Stimulated activated naive CD4-positive, alpha-beta T cell treated with Interleukin-2 at 50 U/mL for 16 hours (primary cell): ENCODE results near the gene ADAMTSL1.
"Not testable (repeated sequence)": the region's sequence is repeated elsewhere in the genome, so short reads cannot be mapped to it uniquely, and the experiment has no call there.

Experiments
- DNase-seq: peaks from one replicate; lab custom pipeline; 2025; lab: John Stamatoyannopoulos, UW

ADAMTSL1 gene

DNA sequence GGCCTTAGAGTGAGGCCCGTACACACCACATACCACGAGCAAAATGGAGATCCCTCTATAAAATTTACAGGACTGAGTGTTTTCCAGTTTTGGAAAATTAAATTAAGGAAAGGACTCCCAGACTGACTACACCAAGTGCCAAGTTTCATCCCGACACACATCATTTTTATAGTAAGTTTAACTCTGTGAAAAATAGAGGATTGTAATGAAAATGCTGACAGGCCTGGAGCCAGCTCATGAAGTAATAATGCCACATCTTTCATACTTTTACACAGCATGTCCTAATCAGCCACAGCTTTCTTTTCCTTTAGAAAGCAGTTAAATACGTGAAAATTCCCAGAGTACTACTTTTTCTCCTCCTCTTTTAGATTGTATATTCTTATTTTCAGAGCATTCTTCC, 389.8 kb downstream of the ADAMTSL1 start:
- DNase-seq, result no peak

DNA sequence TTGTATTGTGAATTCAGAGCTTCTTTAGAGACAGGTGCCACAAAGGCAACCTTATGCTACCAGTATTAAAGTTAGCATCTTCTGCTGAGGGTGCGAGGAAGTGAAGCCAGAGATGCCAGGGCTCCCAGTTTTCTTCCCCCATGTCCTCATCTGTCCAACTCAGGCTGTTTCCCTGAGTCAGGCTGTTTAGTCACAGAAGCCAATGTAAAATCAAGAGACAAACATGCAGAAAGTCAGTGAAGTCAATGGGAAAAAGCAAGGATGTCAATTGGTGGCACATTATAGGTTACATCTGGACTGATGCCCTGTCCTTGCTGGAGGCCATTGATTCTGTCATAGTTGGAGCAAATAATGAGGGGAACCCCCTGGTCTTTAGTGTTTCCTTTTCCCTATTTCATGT, 390.6 kb downstream of the ADAMTSL1 start:
- DNase-seq, result no peak

GRCh38 chr9:18865542-18865941, 391.6 kb downstream of the ADAMTSL1 start:
- DNase-seq, result no peak

DNA sequence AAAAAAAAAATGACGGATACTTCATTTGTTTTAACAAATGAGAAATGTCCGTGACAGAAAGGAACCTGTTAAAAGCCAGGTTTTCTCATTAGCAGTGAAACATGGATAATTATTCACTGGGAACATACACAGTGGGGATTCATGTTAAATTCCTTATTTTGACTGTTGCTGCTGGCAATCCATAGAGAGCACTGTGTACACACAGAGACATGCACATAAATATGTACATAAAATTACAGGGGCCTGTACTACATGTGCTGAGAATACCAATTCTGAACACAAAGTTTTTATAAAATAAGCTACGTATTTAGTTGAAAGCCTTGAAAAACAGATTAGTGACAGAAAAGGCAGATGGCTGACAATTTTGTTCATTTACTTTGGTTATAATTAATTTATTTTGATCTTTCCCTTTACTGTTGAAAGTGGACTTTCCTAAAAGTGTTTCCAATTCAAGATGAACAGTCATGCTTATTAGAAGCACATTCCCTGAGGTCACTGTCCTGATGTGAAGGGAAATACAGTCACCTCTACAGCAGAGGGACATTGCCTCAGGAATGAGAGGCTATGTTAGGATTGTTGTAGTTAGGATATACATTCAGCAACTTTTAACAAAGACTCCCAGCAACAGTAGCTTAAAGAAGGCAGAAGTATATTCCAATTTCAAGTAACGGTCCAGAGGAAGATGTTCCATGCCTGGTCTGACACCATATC, 392.3 kb downstream of the ADAMTSL1 start:
- DNase-seq, result no peak

- DNase-seq, result no peak
These were observed 395.8 kb downstream of the ADAMTSL1 start for GRCh38 chr9:18869725-18870124.

- no peak for DNase-seq
These were observed 400.1 kb downstream of the ADAMTSL1 start for GRCh38 chr9:18874069-18874468.

GRCh38 chr9:18874990-18875389, 401.0 kb downstream of the ADAMTSL1 start:
- not testable (repeated sequence) for DNase-seq

DNA sequence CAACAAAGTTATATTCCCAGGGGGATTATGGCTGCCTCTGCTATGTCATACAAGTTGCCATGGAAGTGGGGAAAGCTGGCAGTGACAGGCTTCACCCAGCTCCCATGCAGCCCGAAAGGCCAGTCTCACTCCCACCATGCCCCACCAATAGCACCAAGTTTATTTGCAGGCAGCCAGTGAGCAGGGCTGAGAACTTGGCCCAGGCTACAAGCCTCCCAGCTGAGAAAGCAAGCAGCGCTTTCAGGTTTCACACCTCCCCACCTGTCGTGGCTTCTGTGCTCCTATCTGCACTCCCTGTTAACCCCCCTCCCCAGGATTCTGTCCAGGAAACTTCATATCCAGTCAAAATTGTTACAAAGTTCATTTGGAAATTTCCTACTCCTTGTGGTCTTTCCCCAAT, 404.0 kb downstream of the ADAMTSL1 start:
- no peak for DNase-seq

DNA sequence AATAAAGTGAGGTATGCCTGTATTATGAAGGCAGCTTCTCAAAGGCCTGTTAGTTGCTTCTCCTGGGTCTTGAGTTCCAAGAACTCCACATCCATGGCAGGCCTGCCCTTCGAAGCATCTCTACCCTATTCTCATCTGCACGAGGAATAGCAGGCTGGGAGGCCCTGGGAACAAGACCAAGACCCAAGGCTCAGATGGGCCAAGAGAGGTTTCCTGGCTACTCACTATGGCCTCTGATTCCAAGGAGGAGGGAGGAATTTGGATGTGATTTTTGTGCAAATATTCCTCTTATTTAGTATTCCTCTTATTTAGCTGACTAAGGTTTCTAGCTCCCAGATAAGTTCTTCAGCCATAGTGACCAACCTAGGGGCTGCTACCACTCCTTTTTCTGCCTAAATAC, 407.8 kb downstream of the ADAMTSL1 start:
- no peak for DNase-seq

DNA sequence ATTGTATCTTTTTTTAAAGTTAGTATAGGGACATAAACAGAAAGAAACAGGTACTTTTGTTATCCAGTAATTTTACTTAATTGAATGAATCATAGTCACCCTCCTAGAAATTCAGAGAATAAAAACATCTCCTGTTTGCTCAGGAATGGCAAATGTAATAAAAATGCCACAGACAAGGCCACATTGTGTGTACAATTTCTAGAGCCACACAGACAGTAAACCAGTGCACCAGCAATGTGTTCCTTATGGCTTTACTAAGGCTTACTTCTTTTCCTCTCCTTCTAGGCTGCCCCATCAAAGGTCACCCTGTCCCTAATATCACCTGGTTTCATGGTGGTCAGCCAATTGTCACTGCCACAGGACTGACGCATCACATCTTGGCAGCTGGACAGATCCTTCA, 413.6 kb downstream of the ADAMTSL1 start:
- DNase-seq, result no peak

GRCh38 chr9:18888290-18888689, 414.3 kb downstream of the ADAMTSL1 start:
- no peak for DNase-seq

DNA sequence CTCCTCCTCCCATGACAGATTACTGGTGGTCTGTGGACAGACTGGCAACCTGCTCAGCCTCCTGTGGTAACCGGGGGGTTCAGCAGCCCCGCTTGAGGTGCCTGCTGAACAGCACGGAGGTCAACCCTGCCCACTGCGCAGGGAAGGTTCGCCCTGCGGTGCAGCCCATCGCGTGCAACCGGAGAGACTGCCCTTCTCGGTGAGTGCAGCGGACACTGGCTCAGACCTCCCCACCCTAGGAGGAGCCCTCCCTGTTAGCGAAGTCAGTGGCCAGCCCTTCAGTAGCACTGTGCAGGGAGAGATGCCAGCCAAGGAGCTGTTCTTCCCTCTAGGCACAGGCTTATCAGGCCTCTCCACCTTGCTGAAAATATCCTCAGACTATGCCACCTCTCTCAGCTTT, 415.6 kb downstream of the ADAMTSL1 start:
- no peak for DNase-seq

DNA sequence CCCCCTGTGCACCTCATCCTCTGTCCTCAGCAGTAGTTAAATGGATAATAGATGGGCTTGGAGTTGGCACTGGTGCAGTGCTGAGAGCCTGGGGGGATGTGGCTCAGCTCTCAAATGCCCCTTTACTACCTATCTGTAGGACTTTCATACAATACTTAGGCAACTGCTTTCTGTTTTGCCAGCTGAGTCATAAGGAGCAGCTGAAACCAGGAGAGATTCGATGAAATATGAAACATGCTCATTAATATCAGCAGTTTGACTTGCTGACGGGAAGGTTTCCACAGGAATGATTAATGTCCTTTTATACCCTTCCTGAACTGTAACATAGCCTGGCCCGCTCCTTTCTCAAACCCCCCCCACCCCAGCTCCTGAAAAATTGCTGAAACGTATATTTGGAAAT, 416.4 kb downstream of the ADAMTSL1 start:
- no peak for DNase-seq

DNA sequence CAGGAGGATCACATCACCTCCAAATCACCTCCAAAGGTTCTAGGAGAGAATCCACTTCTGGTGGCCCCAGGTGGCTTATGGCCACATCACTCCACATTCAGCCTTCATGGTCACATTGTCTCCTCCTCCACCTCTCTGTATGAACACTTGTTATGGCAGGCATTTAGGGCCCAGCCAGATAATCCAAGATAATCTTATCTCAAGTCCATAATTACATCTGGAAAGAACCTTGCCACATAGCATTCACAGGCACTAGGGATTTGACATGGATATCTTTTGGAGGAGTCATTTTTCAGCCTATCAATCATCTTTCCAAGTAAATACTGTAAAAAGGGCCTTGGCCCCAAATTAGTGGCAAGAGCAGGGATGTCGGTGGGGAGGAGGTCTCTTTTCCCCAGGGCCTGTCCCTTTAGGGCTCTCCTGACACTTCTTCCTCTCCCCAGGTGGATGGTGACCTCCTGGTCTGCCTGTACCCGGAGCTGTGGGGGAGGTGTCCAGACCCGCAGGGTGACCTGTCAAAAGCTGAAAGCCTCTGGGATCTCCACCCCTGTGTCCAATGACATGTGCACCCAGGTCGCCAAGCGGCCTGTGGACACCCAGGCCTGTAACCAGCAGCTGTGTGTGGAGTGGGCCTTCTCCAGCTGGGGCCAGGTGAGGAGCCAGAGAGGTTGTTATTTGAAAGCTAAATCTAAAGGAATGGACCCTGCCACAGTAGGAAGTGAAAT, 418.2 kb downstream of the ADAMTSL1 start:
- no peak for DNase-seq

DNA sequence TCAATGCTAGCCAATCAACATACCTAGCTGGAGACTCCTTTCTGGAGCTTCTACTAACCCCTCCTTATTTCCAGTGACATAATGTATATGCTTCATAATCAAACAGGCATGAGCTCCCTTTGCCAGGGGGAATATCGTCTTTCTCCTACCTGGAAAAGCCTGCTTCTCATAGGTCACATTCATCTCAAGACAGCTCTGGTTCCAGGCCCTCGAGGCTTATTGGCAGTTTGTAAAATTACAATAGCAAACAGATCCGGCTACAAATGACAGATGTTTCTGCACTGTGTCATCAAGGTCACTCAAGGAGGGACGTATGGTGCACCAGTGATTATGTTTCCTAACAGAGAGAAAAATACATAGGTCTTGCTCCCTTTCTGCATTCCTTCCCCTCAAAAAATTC, 419.1 kb downstream of the ADAMTSL1 start:
- no peak for DNase-seq

GRCh38 chr9:18893491-18893890, 419.5 kb downstream of the ADAMTSL1 start:
- no peak for DNase-seq

- no peak for DNase-seq
These were observed 422.1 kb downstream of the ADAMTSL1 start for GRCh38 chr9:18896004-18896403.

- DNase-seq, result no peak
These were observed 422.7 kb downstream of the ADAMTSL1 start for GRCh38 chr9:18896531-18897179.

DNA sequence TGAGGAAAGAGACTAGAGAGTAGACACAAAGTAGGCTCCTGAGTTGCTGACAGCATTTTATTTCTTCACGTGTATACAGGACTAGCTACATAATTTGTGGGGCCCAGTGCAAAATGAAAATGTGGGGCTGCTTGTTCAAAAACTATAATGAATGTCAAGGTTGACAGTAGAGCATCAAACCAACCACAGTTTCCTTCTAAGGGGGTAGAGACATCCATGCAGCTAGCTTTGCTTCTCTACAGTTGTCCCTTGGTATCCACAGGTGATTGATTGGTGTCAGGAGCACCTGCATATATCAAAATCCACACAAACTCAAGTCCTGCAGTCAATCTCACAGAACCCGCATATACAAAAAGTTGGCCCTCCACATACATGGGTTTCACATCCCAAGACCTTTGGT, 429.5 kb downstream of the ADAMTSL1 start:
- no peak for DNase-seq

GRCh38 chr9:18905028-18905882, 431.3 kb downstream of the ADAMTSL1 start:
- DNase-seq, result no peak

DNA sequence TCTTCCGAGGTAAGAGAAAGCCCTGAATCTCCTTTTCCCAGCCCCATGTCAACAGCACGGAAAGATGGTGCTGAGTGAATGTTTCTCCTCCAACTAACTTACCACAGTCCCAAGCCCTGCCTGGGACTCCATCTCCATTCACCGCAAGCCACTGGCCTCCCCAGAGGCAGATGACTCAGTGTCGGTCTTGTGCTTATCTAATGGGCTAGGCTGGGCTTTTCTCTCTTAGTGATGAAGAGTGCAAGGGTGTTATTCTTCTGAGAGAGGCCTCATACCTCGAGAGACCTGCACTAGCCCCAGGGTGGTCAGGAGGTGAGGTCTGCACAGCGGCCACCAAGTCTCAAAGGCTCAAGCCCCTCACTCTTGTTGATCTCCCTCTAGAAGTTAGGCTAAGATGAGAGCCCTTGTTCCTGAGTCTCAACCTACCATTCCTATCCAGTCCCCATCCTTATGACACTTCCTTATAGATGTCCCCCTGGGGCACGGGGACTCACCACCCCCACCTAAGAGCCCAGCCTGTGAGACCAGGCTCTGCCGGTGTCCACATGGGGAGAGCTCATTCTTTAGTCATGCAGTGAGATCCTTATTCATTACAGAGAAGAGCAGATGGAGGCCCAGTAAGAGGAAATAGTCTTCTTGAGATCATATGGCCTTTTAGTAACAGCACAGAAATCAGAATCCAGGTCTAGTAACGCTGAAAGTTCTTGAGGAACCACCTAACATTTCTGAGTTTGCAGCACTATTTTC, 432.1 kb downstream of the ADAMTSL1 start:
- DNase-seq, result no peak
